OCI-LY1 (cell line): ENCODE measurements around the gene SPACA4.

Experiments
- H2AFZ ChIP-seq: fragments of 200-600 bp; sonication (generic), shearing (Covaris generic); 2 replicates; pipeline ENCODE4 v1.6.0; 2014; ENCODE audit warnings: antibody characterized with exemption, mild to moderate bottlenecking, low read length
- H3F3A ChIP-seq: fragments of 200-600 bp; sonication (generic), shearing (Covaris generic); 2 replicates; pipeline ENCODE4 v1.6.0; 2014; ENCODE audit warnings: mild to moderate bottlenecking, antibody characterized with exemption, low read length, moderate library complexity; ENCODE audit not compliant: insufficient read depth
- H3K27ac ChIP-seq: fragments of 200-600 bp; sonication (generic); 2 replicates; pipeline ENCODE4 v1.5.1; 2014; ENCODE audit warnings: low read length, mixed run types, mild to moderate bottlenecking, low read depth; ENCODE audit not compliant: poor library complexity, severe bottlenecking
- H3K27me3 ChIP-seq: fragments of 200-600 bp; sonication (generic); 2 replicates; pipeline ENCODE4 v1.6.0; 2014; ENCODE audit warnings: antibody characterized with exemption, mild to moderate bottlenecking, low read length, moderate library complexity; ENCODE audit not compliant: insufficient read depth
- H3K36me3 ChIP-seq: fragments of 200-600 bp; sonication (generic); 2 replicates; pipeline ENCODE4 v1.6.1; 2014; ENCODE audit warnings: mild to moderate bottlenecking, antibody characterized with exemption, low read length, moderate library complexity, mixed read lengths; ENCODE audit not compliant: insufficient read depth
- H3K4me1 ChIP-seq: fragments of 200-600 bp; sonication (generic); 2 replicates; pipeline ENCODE4 v1.5.1; 2014; ENCODE audit warnings: mild to moderate bottlenecking, low read length, moderate library complexity; ENCODE audit not compliant: insufficient read depth, severe bottlenecking
- H3K4me2 ChIP-seq: fragments of 200-600 bp; sonication (generic), shearing (Covaris generic); 2 replicates; pipeline ENCODE4 v1.6.1; 2014; ENCODE audit warnings: low read length
- H3K4me3 ChIP-seq: fragments of 200-600 bp; sonication (generic); 2 replicates; pipeline ENCODE4 v1.5.1; 2014; ENCODE audit warnings: low read length, low read depth, mild to moderate bottlenecking, mixed read lengths; ENCODE audit not compliant: poor library complexity, severe bottlenecking
- H3K79me2 ChIP-seq: fragments of 200-600 bp; shearing (Covaris generic); 2 replicates; pipeline ENCODE4 v1.6.1; 2016; ENCODE audit warnings: mixed run types, low read length, mixed read lengths; ENCODE audit not compliant: insufficient read depth
- H3K9ac ChIP-seq: fragments of 200-600 bp; sonication (generic), shearing (Covaris generic); 2 replicates; pipeline ENCODE4 v1.6.1; 2014; ENCODE audit warnings: mild to moderate bottlenecking, low read length, mixed read lengths
- H3K9me2 ChIP-seq: fragments of 200-600 bp; sonication (generic), shearing (Covaris generic); 2 replicates; pipeline ENCODE4 v1.6.1; 2014; ENCODE audit warnings: low read depth, mild to moderate bottlenecking, low read length, mixed read lengths
- H3K9me3 ChIP-seq: fragments of 200-600 bp; shearing (Covaris generic); 2 replicates; pipeline ENCODE4 v1.6.1; 2014; ENCODE audit warnings: low read length, mixed read lengths
- H4K20me1 ChIP-seq: fragments of 200-600 bp; sonication (generic), shearing (Covaris generic); 2 replicates; pipeline ENCODE4 v1.6.0; 2016; ENCODE audit warnings: mild to moderate bottlenecking, low read length; ENCODE audit not compliant: insufficient read depth
- EZH2 ChIP-seq: fragments of 200-600 bp; sonication (generic), shearing (Covaris generic); IDR thresholded peaks from 2 replicates; pipeline ENCODE4 v1.8.0; 2017; ENCODE audit warnings: borderline replicate concordance, mixed run types, mild to moderate bottlenecking, antibody characterized with exemption, low read length, moderate library complexity, mixed read lengths
- TF ChIP-seq, protein P1 (sequence below): fragments of 200-600 bp; sonication (generic), shearing (Covaris generic); IDR thresholded peaks from 2 replicates; pipeline ENCODE4 v1.5.1; 2017; ENCODE audit warnings: mild to moderate bottlenecking, antibody characterized with exemption, low read length, moderate library complexity, mixed read lengths

SPACA4 gene

DNA sequence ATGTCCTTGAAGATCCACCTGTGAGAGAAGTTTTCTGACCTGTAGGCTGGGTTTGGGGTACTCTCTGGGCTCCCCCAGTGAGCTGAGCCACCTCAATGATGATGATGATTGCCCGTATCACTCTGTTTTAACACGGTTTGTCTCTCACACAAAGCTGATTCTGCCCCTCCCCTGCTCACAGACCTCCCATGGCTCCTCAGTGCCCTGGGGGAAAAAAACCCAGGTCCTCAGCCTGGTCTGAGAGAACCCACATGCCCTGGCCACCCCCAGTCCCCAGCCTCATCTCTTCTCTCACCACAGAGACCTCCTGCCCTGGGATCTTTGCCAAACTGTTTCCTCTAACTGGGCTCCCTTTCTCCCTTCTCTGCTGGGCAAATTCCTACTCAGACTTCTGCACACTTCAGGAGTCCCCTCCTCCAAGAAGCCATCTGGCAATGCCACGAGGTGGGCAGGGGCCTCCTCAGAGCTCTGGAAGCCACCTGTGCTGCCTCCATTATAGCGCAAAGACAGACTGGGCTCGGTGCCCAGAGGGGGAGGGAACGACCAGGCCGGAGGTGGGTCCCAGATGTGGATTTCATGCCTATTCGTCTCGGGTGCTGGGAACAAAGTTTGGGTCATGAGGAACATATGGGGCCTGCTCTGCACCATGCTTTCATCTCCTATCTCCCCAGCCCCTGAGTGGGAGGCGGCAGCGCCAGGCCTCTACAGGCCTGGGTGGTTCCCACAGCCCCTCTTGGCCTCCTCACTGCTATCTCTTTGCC is 47.9 kb downstream of the SPACA4 start:
- TF ChIP-seq, protein P1, sequence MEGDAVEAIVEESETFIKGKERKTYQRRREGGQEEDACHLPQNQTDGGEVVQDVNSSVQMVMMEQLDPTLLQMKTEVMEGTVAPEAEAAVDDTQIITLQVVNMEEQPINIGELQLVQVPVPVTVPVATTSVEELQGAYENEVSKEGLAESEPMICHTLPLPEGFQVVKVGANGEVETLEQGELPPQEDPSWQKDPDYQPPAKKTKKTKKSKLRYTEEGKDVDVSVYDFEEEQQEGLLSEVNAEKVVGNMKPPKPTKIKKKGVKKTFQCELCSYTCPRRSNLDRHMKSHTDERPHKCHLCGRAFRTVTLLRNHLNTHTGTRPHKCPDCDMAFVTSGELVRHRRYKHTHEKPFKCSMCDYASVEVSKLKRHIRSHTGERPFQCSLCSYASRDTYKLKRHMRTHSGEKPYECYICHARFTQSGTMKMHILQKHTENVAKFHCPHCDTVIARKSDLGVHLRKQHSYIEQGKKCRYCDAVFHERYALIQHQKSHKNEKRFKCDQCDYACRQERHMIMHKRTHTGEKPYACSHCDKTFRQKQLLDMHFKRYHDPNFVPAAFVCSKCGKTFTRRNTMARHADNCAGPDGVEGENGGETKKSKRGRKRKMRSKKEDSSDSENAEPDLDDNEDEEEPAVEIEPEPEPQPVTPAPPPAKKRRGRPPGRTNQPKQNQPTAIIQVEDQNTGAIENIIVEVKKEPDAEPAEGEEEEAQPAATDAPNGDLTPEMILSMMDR: no peak
- TF ChIP-seq EZH2: no peak
- no peak overlapping the region for H3K4me3 ChIP-seq
- H3K4me1 ChIP-seq: peaks cover 22% of the 10 kb centered on the region
- no peaks in the 10 kb centered on the region for H3K36me3 ChIP-seq
- no peaks in the 10 kb centered on the region for H3K9me3 ChIP-seq
- no peak overlapping the region for H3K27ac ChIP-seq
- no peaks in the 10 kb centered on the region for H3F3A ChIP-seq
- H3K79me2 ChIP-seq: no peaks in the 10 kb centered on the region
- no peak overlapping the region for H3K9ac ChIP-seq
- no peaks in the 10 kb centered on the region for H4K20me1 ChIP-seq
- no peak overlapping the region for H2AFZ ChIP-seq
- H3K9me2 ChIP-seq: no peaks in the 10 kb centered on the region
- H3K27me3 ChIP-seq: no peaks in the 10 kb centered on the region
- H3K4me2 ChIP-seq: no peak overlapping the region

DNA sequence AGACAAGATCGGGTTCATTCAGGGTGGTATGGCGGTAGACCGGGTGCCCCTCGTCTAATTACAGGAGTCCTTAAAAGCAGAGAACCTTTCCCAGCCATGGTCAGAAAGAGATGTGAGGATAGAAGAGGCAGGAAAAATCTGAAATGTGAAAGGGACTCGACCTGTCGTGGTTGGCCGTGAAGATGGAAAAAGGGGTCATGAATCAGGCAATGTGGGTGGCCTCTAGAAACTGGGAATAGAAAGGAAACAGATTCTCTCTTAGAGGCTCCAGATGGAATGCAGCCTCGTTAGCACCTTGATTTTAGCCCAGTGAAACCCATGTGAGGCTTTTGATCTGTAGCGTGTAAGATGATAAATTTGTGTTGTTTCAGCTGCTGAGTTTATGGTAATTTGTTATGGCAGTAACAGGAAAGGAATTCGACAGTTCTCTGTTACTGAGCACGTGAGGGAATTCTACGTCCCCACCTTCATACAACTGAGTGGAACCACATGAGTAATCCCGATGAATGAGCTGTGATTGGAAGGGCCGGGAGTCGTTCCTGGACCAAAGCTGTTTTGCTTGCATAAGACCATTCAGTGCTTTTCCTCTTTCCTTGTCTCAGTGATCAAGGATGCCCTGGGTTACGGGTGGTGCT is 50.4 kb downstream of the SPACA4 start:
- H3K9ac ChIP-seq: no peak overlapping the region

More for the DNA sequence above, 50.4 kb downstream of the SPACA4 start:
- no peaks in the 10 kb centered on the region for H3F3A ChIP-seq
- peaks cover 13% of the 10 kb centered on the region for H3K4me1 ChIP-seq
- no peaks in the 10 kb centered on the region for H3K9me3 ChIP-seq
- no peaks in the 10 kb centered on the region for H4K20me1 ChIP-seq
- TF ChIP-seq EZH2: no peak
- TF ChIP-seq, protein P1: no peak
- H3K4me3 ChIP-seq: no peak overlapping the region
- H3K9me2 ChIP-seq: no peaks in the 10 kb centered on the region
- H3K4me2 ChIP-seq: no peak overlapping the region
- H2AFZ ChIP-seq: no peak overlapping the region
- no peaks in the 10 kb centered on the region for H3K27me3 ChIP-seq
- no peaks in the 10 kb centered on the region for H3K36me3 ChIP-seq
- no peaks in the 10 kb centered on the region for H3K79me2 ChIP-seq
- H3K27ac ChIP-seq: no peak overlapping the region
